GM12878 (cell line): ENCODE measurements around the gene EXOSC6.
"Not testable (repeated sequence)": the region's sequence is repeated elsewhere in the genome, so short reads cannot be mapped to it uniquely, and the experiment has no call there.

ENCODE experiments used
- HDAC2 ChIP-seq: fragments of 200-600 bp; sonication (generic); IDR thresholded peaks from 2 replicates; pipeline ENCODE4 v1.6.1; 2017
- NFYB ChIP-seq: IDR thresholded peaks from 2 replicates; pipeline ENCODE4 v1.6.1; 2011; ENCODE audit warnings: low read depth, mild to moderate bottlenecking, low read length, improper control_type of control experiment, moderate library complexity; ENCODE audit not compliant: insufficient read depth
- SIN3A ChIP-seq: IDR thresholded peaks from 2 replicates; pipeline ENCODE4 v1.6.1; 2012; ENCODE audit warnings: low read depth, low read length, improper control_type of control experiment
- ZNF207 ChIP-seq: fragments of 450-650 bp; IDR thresholded peaks from 2 replicates; pipeline ENCODE4 v1.6.1; 2014; ENCODE audit warnings: antibody characterized with exemption, mild to moderate bottlenecking, borderline replicate concordance
- TF ChIP-seq, protein P1 (sequence below): IDR thresholded peaks from 2 replicates; pipeline ENCODE4 v1.6.1; 2012; ENCODE audit warnings: low read depth, low read length, improper control_type of control experiment
- TF ChIP-seq, protein P2 (sequence below), 3 experiments: IDR thresholded peaks in 2 of 3; conservative IDR thresholded peaks in 1 of 3; 2 replicates each; pipeline ENCODE4 v1.5.1; 2011; ENCODE audit warnings: low read depth in 3 of 3, low read length in 3 of 3, mild to moderate bottlenecking in 3 of 3, control low read depth in 2 of 3, moderate library complexity in 2 of 3, inconsistent platforms in 1 of 3, mixed read lengths in 1 of 3; ENCODE audit not compliant: control insufficient read depth in 2 of 3, insufficient read depth in 1 of 3; ENCODE audit errors: extremely low read depth in 1 of 3

DNA sequence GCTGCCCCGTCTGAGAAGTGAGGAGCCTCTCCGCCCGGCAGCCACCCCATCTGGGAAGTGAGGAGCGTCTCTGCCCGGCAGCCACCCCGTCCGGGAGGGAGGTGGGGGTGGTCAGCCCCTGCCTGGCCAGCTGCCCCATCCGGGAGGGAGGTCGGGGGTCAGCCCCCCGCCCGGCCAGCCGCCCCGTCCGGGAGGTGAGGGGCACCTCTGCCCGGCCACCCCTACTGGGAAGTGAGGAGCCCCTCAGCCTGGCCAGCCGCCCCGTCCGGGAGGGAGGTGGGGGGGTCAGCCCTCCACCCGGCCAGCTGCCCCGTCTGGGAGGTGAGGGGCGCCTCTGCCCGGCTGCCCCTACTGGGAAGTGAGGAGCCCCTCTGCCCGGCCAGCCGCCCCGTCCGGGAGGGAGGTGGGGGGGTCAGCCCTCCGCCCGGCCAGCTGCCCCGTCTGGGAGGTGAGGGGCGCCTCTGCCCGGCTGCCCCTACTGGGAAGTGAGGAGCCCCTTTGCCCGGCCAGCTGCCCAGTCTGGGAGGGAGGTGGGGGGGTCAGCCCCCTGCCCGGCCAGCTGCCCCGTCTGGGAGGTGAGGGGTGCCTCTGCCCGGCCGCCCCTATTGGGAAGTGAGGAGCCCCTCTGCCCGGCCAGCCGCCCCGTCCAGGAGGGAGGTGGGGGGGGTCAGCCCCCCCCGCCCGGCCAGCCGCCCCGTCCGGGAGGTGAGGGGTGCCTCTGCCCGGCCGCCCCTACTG, 46.9 kb downstream of the EXOSC6 start:
- not testable (repeated sequence) for TF ChIP-seq ZNF207, SIN3A, HDAC2, NFYB
- TF ChIP-seq, protein P1, sequence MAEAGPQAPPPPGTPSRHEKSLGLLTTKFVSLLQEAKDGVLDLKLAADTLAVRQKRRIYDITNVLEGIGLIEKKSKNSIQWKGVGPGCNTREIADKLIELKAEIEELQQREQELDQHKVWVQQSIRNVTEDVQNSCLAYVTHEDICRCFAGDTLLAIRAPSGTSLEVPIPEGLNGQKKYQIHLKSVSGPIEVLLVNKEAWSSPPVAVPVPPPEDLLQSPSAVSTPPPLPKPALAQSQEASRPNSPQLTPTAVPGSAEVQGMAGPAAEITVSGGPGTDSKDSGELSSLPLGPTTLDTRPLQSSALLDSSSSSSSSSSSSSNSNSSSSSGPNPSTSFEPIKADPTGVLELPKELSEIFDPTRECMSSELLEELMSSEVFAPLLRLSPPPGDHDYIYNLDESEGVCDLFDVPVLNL, result not testable (repeated sequence)
- TF ChIP-seq, protein P2, sequence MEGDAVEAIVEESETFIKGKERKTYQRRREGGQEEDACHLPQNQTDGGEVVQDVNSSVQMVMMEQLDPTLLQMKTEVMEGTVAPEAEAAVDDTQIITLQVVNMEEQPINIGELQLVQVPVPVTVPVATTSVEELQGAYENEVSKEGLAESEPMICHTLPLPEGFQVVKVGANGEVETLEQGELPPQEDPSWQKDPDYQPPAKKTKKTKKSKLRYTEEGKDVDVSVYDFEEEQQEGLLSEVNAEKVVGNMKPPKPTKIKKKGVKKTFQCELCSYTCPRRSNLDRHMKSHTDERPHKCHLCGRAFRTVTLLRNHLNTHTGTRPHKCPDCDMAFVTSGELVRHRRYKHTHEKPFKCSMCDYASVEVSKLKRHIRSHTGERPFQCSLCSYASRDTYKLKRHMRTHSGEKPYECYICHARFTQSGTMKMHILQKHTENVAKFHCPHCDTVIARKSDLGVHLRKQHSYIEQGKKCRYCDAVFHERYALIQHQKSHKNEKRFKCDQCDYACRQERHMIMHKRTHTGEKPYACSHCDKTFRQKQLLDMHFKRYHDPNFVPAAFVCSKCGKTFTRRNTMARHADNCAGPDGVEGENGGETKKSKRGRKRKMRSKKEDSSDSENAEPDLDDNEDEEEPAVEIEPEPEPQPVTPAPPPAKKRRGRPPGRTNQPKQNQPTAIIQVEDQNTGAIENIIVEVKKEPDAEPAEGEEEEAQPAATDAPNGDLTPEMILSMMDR (IDR thresholded peaks at IDR 0.05 in 2 of 3, conservative IDR thresholded peaks at IDR 0.05 in 1 of 3; ENCODE audit: control insufficient read depth in 2 of 3, extremely low read depth in 1 of 3, insufficient read depth in 1 of 3, low read depth in 3 of 3, low read length in 3 of 3), result not testable (repeated sequence)
